SKM-1 (cell line): ENCODE data around the gene ODF4.
"Not testable (repeated sequence)": the region's sequence is repeated elsewhere in the genome, so short reads cannot be mapped to it uniquely, and the experiment has no call there.

Source experiments
- DNase-seq: peaks from one replicate; lab custom pipeline; 2025; ENCODE audit not compliant: unreplicated experiment; lab: John Stamatoyannopoulos, UW

The ODF4 gene

GRCh38 chr17:8324923-8325322, 14.7 kb upstream of the ODF4 start:
- DNase-seq: no peak

DNA sequence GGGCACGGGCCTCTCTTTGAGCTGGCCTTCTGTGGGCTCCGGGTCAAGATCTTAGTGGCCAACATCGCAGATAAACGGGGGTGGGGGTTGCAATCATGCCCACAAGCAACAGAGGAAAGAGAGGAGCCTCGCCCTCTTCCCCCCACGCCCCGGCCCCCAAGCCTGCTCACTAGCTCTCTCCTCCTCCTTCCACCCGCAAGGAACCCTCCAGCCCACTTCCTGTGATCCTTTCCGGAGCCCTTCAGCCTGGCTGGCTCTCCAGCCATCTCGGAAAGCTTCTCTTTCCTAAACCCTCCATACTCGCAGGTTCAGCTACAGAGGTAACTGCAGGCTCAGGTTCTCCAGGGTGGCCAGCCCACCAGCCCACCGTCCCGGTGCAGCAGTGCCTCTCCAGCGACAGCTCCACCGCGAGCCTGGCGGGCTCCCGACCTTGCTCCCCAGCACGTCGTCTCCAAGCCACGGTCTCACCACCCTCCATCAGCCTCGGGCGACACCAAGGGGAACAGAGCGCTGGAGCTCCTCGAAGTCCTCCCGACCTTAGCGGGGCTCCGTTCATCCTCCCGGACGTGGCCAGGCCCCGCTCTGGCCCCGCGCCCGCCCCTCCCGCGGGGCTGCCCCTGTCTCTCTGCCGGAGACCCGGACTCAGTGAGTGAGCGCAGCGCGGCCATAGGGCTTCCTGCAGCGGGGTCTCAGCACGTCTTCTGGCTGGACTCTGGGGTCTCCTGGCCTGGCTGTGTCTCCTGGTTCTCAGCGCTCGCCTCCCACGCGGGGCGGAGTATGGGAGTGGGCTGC, 12.9 kb upstream of the ODF4 start:
- DNase-seq: no peak

GRCh38 chr17:8327303-8327649, 12.4 kb upstream of the ODF4 start:
- DNase-seq: no peak

GRCh38 chr17:8332128-8332527, 7.5 kb upstream of the ODF4 start:
- no peak for DNase-seq

GRCh38 chr17:8332688-8333087, 7.0 kb upstream of the ODF4 start:
- DNase-seq: no peak

DNA sequence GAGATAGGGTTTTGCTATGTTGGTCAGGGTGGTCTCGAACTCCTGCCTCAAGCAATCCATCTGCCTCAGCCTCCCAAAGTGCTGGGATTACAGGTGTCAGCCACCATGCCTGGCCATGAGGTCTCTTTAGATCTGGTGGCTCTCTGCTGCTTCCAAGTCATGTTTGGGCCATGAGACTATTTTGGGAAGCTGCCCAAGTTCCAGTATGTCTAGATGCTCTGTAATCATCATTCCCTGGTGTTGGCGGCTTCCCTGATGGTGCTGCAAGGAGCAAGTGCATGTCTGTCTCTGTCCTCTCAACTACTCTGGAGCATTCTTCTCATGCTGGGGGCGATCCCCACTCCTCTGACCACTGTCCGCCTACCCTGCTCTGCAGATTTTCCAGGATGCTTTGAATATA, 6.4 kb upstream of the ODF4 start:
- no peak for DNase-seq

GRCh38 chr17:8337802-8338752, 1.6 kb upstream of the ODF4 start:
- no peak for DNase-seq

DNA sequence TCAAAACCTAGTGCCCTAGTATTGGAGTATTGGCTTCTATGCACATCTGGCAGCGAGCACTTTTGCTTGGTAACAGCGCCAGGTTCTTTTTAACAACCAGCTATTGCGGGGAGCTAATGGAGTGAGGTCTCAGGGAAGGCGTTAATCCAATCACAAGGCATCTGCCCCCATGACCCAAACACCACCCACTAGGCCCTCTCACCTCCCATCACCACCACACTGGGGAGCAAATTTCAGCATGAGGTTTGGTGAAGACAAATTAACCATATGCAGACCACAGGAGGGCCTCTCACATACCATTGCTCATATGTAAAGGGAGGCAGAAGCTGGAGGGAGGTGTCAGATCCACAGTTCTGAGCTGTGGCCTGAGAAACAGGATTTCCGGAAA, 893 bp upstream of the ODF4 start:
- DNase-seq: no peak

- DNase-seq: no peak
These were observed 1.8 kb downstream of the ODF4 start for GRCh38 chr17:8341456-8341855.

GRCh38 chr17:8345052-8345690, 5.5 kb downstream of the ODF4 start:
- DNase-seq: no peak

- DNase-seq: no peak
These were observed 6.5 kb downstream of the ODF4 start for GRCh38 chr17:8345951-8346665.

GRCh38 chr17:8347001-8347400, 7.4 kb downstream of the ODF4 start:
- DNase-seq: not testable (repeated sequence)

- DNase-seq: no peak
These were observed 10.7 kb downstream of the ODF4 start for GRCh38 chr17:8350339-8350738.

- no peak for DNase-seq
These were observed 14.1 kb downstream of the ODF4 start for GRCh38 chr17:8353736-8354135.

- no peak for DNase-seq
These were observed 14.6 kb downstream of the ODF4 start for GRCh38 chr17:8354236-8354635.

DNA sequence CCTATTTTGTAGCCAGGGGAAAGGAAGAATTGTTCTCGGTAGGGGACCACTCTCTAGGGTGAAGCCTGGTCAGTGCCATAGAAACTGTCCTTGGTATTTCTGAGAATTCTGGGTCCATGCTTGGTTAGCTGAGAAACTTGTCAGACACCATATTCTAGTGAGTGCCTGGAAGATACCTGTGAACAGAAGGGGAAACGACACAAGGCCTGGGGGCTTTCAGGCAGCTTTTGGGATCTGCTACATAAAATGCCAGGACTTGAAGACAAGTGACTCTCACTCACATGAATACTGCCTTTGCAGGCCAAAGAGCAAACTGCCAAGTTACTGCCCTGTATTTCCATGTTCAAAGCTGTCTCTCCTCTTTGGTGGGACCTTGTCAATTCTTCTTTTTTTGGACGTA, 18.3 kb downstream of the ODF4 start:
- no peak for DNase-seq

- DNase-seq: no peak
These were observed 20.1 kb downstream of the ODF4 start for GRCh38 chr17:8359769-8360168.

GRCh38 chr17:8360260-8360659, 20.6 kb downstream of the ODF4 start:
- DNase-seq: no peak

DNA sequence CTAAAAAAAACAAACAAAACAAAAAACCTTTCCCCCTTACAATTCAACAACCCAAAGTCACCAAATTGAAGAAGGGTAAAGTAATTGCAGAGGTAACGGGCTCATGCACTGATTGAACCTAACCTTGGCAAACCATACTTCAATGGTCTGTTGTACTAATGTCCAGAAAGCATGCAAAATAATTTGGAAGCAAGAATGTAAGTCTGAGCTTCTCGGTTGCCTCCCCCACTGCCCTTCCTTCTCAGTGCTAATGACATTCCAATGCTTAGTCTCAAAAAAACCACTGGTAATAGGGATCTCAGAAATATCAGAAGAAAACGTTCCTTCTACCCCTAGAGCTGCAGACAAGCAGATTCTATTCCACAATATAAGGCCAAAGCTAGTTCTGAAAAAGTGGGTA, 21.1 kb downstream of the ODF4 start:
- no peak for DNase-seq

DNA sequence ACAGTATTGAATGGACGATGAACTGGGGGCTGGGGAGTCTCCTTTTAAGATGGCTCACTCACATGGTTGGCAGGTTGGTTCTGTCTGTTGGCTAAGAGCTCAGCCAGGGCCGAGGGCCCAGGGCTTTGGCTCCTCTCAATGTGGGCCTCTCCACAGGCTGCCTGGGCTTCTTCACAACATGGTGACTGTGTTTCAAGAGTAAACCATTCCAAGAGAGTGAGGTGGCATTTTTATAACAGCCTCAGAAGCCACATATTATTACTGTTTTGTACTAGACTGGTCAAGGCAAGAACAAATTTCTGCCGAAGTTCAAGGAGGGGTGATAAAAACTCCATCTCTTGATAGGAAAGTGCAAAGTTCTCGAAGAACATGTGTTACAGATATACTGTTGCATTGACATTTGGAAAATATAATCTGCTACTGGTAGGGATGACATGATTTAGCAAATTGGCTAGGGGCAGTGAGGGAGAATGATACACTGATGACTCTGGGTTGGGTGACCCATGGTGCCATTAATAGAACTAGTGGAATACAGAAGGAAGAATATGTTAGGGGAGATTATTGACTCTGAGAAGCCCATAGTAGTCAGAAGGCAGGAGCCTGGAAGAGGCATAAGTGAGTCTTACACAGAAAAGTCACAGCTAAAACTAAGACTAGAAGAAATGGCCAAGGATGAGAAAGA, 23.2 kb downstream of the ODF4 start:
- no peak for DNase-seq

DNA sequence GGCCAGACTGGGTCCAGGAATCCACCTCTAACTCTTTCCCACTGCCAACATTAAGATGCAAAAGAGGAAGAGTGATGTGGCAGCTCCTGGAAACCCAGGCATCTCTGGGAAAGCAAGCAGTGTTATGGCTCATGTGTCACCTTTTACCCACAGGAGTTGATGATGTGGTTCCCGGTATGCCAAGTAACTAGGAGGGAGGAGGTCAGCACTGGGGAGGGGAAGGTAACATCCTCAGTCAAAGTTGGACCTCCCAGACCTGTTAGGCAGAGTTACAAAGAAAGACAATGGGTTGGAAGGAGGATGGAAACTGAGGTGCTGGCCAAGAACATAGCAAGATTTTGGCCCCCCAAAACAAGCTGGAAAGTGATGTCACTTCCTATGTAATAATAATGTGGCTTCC, 25.5 kb downstream of the ODF4 start:
- DNase-seq: no peak
